Ovary (tissue), 9 donors: ENCODE measurements around the gene MND1. TPM values are rescaled to one million over a fixed set of nuclear protein-coding genes. Genes with fewer than 3 reads are reported as not detected.

ENCODE experiments used
- DNase-seq, 5 donors: peaks; one replicate each; pipeline ENCODE4 v3.0.0-alpha.2; 2019 to 2020
- H3K27ac ChIP-seq, 2 donors: fragments of 200-600 bp; one replicate each; pipeline versions ENCODE4 v1.5.1 to v1.8.0; 2019 to 2022
- H3K27me3 ChIP-seq: fragments of 200-600 bp; one replicate; pipeline ENCODE4 v1.8.0; 2022
- H3K36me3 ChIP-seq: fragments of 200-600 bp; sonication (generic); one replicate; pipeline ENCODE4 v1.5.1; 2019
- H3K4me1 ChIP-seq: one replicate; pipeline ENCODE4 v1.8.1; 2013; ENCODE audit warnings: mild to moderate bottlenecking, moderate library complexity; ENCODE audit not compliant: insufficient read depth
- H3K4me3 ChIP-seq: fragments of 200-600 bp; sonication (generic); one replicate; pipeline ENCODE4 v1.5.1; 2017
- H3K9me3 ChIP-seq, 2 donors: fragments of 200-600 bp in 1 of 2; sonication (generic) in 1 of 2; one replicate each; pipeline versions ENCODE4 v1.5.1 to v1.8.1; 2013 to 2019; ENCODE audit warnings: mild to moderate bottlenecking in 1 of 2, moderate library complexity in 1 of 2
- CTCF ChIP-seq, 3 donors: fragments of 450-650 bp in 2 of 3; fragments of 200-600 bp in 1 of 3; IDR thresholded peaks; one replicate each; pipeline versions ENCODE4 v1.5.1 to v1.8.0; 2016 to 2022; ENCODE audit warnings: antibody characterized with exemption in 3 of 3, mild to moderate bottlenecking in 1 of 3
- EP300 ChIP-seq: sonication (generic); formaldehyde crosslinking; IDR thresholded peaks from one replicate; pipeline ENCODE4 v1.6.1; 2017; ENCODE audit warnings: antibody characterized with exemption
- POLR2A ChIP-seq: fragments of 450-650 bp; IDR thresholded peaks from one replicate; pipeline ENCODE4 v1.6.1; 2017; ENCODE audit warnings: antibody characterized with exemption, mild to moderate bottlenecking, moderate library complexity
- WGBS, 3 donors: extraction: QIAGEN DNeasy Blood & Tissue Kit in 1 of 3; methylation state at CpG; one replicate each; pipeline versions ENCODE4 v1.1.5 to v1.1.7; 2013 to 2017; 5-methylcytosine and 5-hydroxymethylcytosine counted together
- intact Hi-C, 4 donors: fragments of 100-400 bp; cut with DNase I; formaldehyde crosslinking; loops; one replicate each; pipeline versions ENCODE4 v1.11.0 to v1.15.1; 2022 to 2023
- polyA plus RNA-seq, 2 donors: library from polyadenylated mRNA; stranded (reverse); fragments of 200-250 nt in 1 of 2; fragments of 350-450 nt in 1 of 2; fragmentation: Illumina TruSeq in 1 of 2; extraction: RNeasy Lipid Tissue Mini Kit (QIAGEN cat#74804) in 1 of 2; gene quantifications; one replicate each; pipeline ENCODE4 v1.2.3, GENCODE V29; 2013 to 2014
- total RNA-seq, 7 donors: library from RNA; depleted of rRNA in 2 of 7; stranded (reverse); fragments of >200 nt in 2 of 7; fragmentation: NEBNext Ultra II Directional in 3 of 7; extraction: Animal tissue kit (Norgen Biotek cat#: 25700) in 3 of 7; gene quantifications; one replicate each; pipeline versions ENCODE4 v1.1.0 to v1.2.4, GENCODE V29; 2016 to 2023
- donor health status: DM: no; HTN: no; CAD: no; lungs with moderate emphysema.
- donor health status: DM: no; HTN: no; CAD: no.
- donor health status: Bipolar disorder and iron deficiency.
- donor health status: DM: yes; HTN: yes; CAD: no.
- donor health status: DM: no; HTN: no; CAD: no.
- donor health status: DM: yes; HTN: yes; CAD: no.

The MND1 gene
- total and polyA plus RNA-seq, 9 donors = 0.28 to 3.7 (median 0.59) TPM; not detected in 4

DNA sequence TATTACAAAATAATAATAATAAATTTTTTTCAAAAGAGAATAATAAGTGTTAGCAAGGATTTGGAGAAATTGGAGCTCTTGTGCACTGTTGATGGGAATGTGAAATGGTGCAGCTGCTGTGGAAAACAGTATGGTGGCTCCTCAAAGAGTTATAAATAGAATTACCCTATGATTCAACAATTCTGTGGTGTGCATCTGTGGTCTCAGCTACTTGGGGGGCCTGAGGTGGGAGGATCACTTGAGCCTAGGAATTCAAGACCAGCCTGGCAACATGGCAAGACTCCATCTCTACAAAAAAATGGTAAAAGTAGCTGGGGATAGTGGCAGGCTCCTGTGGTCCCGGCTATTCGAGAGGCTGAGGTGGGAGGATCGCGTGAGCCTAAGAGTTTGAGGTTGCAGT is 19.6 kb downstream of the MND1 start:
- DNase-seq = no peak
- H3K4me3 ChIP-seq = no peak overlapping the region
- H3K36me3 ChIP-seq = no peaks in the 10 kb centered on the region
- 98 to 99% (median 99%) methylated on average over 4 of the region's 4 CpGs for WGBS, 3 donors
- H3K4me1 ChIP-seq = no peaks in the 10 kb centered on the region
- H3K27me3 ChIP-seq = no peaks in the 10 kb centered on the region
- TF ChIP-seq CTCF (IDR thresholded peaks at IDR 0.05) (no peak), EP300 (no peak), POLR2A (no peak)
- intact Hi-C loops = no loop called here
- no peaks in the 10 kb centered on the region for H3K9me3 ChIP-seq
- no peak overlapping the region for H3K27ac ChIP-seq

DNA sequence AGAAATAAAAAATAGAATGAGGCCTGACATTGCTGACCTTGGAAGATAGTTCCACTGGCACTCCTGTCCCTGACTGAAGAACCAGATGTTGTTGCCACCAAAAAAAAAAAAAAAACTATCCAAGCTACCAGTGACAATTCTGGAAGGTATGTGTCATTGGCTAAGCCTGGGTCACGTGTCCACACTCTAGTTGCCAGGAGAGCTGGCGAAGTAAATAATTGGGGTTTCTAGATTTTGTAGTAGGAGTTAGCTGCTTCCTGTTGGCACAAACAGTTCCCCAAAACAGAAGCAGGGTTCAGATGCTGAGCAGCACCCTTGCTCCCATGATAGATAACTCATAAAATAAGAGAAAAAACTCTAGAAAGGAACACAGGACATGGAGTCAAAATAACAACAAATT is 20.5 kb downstream of the MND1 start:
- 98 to 100% (median 99%) methylated on average over 2 of the region's 2 CpGs for WGBS, 3 donors
- TF ChIP-seq POLR2A = no peak
- no peak for TF ChIP-seq EP300
- TF ChIP-seq CTCF (IDR thresholded peaks at IDR 0.05) = no peak
- H3K4me3 ChIP-seq = no peak overlapping the region
- no peaks in the 10 kb centered on the region for H3K4me1 ChIP-seq
- DNase-seq = no peak
- H3K36me3 ChIP-seq = no peaks in the 10 kb centered on the region
- no peaks in the 10 kb centered on the region for H3K27me3 ChIP-seq
- H3K27ac ChIP-seq = no peak overlapping the region
- intact Hi-C loops = no loop called here
- no peaks in the 10 kb centered on the region for H3K9me3 ChIP-seq

- H3K9me3 ChIP-seq = no peaks in the 10 kb centered on the region
- intact Hi-C loops = no loop called here
- no peak for TF ChIP-seq CTCF (IDR thresholded peaks at IDR 0.05)
- no peak for TF ChIP-seq POLR2A
- no peak for TF ChIP-seq EP300
- no peaks in the 10 kb centered on the region for H3K4me1 ChIP-seq
- DNase-seq = no peak
- H3K27ac ChIP-seq = no peak overlapping the region
- no peaks in the 10 kb centered on the region for H3K36me3 ChIP-seq
- 87 to 93% (median 88%) methylated on average over 1 of the region's 1 CpG for WGBS, 3 donors
- H3K4me3 ChIP-seq = no peak overlapping the region
- no peaks in the 10 kb centered on the region for H3K27me3 ChIP-seq
Observed at GRCh38 chr4:153366486-153366885, 22.0 kb downstream of the MND1 start.

DNA sequence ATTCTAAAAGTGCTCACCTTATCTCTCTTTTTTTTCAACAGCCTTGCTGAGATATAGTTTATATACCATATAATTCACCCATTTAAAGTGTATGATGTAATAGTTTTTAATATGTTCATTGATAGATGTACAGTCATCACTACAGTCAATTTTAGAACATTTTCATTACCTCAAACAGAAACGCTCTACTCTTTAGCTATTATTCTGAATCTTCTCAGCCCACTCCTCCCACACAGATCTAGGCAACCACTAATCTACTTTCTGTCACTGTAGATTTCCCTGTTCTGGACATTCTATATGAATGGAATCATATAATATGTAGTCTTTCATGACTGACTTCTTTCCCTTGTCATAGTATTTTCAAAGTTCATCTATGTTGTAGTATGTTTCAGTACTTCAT is 22.6 kb downstream of the MND1 start:
- DNase-seq = no peak
- Histone ChIP-seq H3K36me3 (no peaks in the 10 kb centered on the region), H3K9me3 (no peaks in the 10 kb centered on the region), H3K27ac (no peak overlapping the region), H3K27me3 (no peaks in the 10 kb centered on the region), H3K4me3 (no peak overlapping the region), H3K4me1 (no peaks in the 10 kb centered on the region)
- WGBS, 3 donors = 88 to 94% (median 91%) methylated on average over 1 of the region's 1 CpG
- intact Hi-C loops = no loop called here
- no peak for TF ChIP-seq EP300
- TF ChIP-seq CTCF (IDR thresholded peaks at IDR 0.05) = no peak
- no peak for TF ChIP-seq POLR2A

- no peaks in the 10 kb centered on the region for H3K27me3 ChIP-seq
- H3K9me3 ChIP-seq = no peaks in the 10 kb centered on the region
- H3K4me3 ChIP-seq = no peak overlapping the region
- TF ChIP-seq CTCF (IDR thresholded peaks at IDR 0.05) (no peak), EP300 (no peak), POLR2A (no peak)
- H3K4me1 ChIP-seq = no peaks in the 10 kb centered on the region
- DNase-seq = no peak
- H3K27ac ChIP-seq = no peak overlapping the region
- 22 to 40% (median 24%) methylated on average over 1 of the region's 1 CpG for WGBS, 3 donors
- intact Hi-C loops = no loop called here
- no peaks in the 10 kb centered on the region for H3K36me3 ChIP-seq
Observed at GRCh38 chr4:153369021-153369420, 24.5 kb downstream of the MND1 start.
